ENCODE results near the gene CIPC.

- no peak for TF ChIP-seq CTCF (conservative IDR thresholded peaks at IDR 0.05; ENCODE audit: low read depth, low read length)
- no peak for TF ChIP-seq EZH2phosphoT487 (IDR thresholded peaks at IDR 0.05; ENCODE audit: borderline replicate concordance, low read length)
- no peak for TF ChIP-seq EZH2 (IDR thresholded peaks at IDR 0.05; ENCODE audit: low read length, unreplicated experiment)
Observed at GRCh38 chr14:77154421-77154820, 56.4 kb downstream of the CIPC start.
